K562 (cell line): ENCODE data around the gene MEF2D. TPM values are rescaled to one million over a fixed set of nuclear protein-coding genes. Genes with fewer than 3 reads are reported as not detected.
A peak's percentile ranks its signal among the peaks of the same experiment; 100 is the strongest.

ENCODE experiments used
- BCOR ChIP-seq: fragments of 450-650 bp; IDR thresholded peaks from 2 replicates; pipeline ENCODE4 v1.6.1; 2016
- CBFB ChIP-seq: sonication (generic); formaldehyde crosslinking; IDR thresholded peaks from 2 replicates; pipeline ENCODE4 v1.4.0; 2020; ENCODE audit warnings: mild to moderate bottlenecking, missing genetic modification reagents
- CBX3 ChIP-seq, 2 experiments: IDR thresholded peaks; 1 replicate in 1 of 2; 2 replicates in 1 of 2; pipeline ENCODE4 v1.6.1; 2012; ENCODE audit warnings: inconsistent platforms in 2 of 2, low read length in 2 of 2, borderline replicate concordance in 1 of 2, control low read depth in 1 of 2
- FUS ChIP-seq: fragments of 200-400 bp; formaldehyde crosslinking; optimal IDR thresholded peaks from 2 replicates; pipeline ENCODE3; 2017; ENCODE audit warnings: low read depth, low read length
- IRF1 ChIP-seq: sonication (generic); formaldehyde crosslinking; IDR thresholded peaks from 2 replicates; pipeline ENCODE4 v1.8.0; 2022; ENCODE audit warnings: missing genetic modification reagents, mild to moderate bottlenecking, borderline replicate concordance
- KDM1A ChIP-seq, 2 experiments: fragments of 450-650 bp; IDR thresholded peaks; 2 replicates each; pipeline ENCODE4 v1.6.1; 2016; ENCODE audit warnings: mild to moderate bottlenecking in 2 of 2
- MLLT1 ChIP-seq, 2 experiments: fragments of 450-650 bp; IDR thresholded peaks; 2 replicates each; pipeline ENCODE4 v1.6.1; 2016
- MLX ChIP-seq, 2 experiments: fragments of 450-650 bp in 1 of 2; sonication (generic) in 1 of 2; formaldehyde crosslinking; conservative IDR thresholded peaks; 2 replicates each; pipeline versions ENCODE4 v1.4.0 to v1.8.1; 2020 to 2022; ENCODE audit warnings: mild to moderate bottlenecking in 1 of 2, missing genetic modification reagents in 1 of 2
- PATZ1 ChIP-seq: fragments of 250-450 bp; sonication (Bioruptor Pico); IDR thresholded peaks from 2 replicates; pipeline ENCODE4 v1.5.0; 2020; ENCODE audit warnings: mild to moderate bottlenecking, borderline replicate concordance
- PREB ChIP-seq: sonication (generic); formaldehyde crosslinking; IDR thresholded peaks from 2 replicates; pipeline ENCODE4 v1.8.1; 2023; ENCODE audit warnings: mild to moderate bottlenecking, missing genetic modification reagents
- ZFX ChIP-seq: sonication (generic); formaldehyde crosslinking; IDR thresholded peaks from 2 replicates; pipeline ENCODE4 v1.8.0; 2022; ENCODE audit warnings: mild to moderate bottlenecking, missing genetic modification reagents, moderate library complexity
- ZNF76 ChIP-seq: fragments of 250-450 bp; sonication (Bioruptor Pico); IDR thresholded peaks from 2 replicates; pipeline ENCODE4 v1.4.0; 2020; ENCODE audit warnings: mild to moderate bottlenecking, moderate library complexity, borderline replicate concordance
- polyA plus RNA-seq, 8 experiments: library from polyadenylated mRNA; depleted of rRNA in 4 of 8; stranded (reverse) in 5 of 8; unstranded in 3 of 8; fragments of >200 nt; fragmentation: Nextera tagmentation in 2 of 8; fragmentation: Illumina TruSeq in 1 of 8; extraction: Ambion mirVana in 2 of 8; extraction: Trizol in 1 of 8; gene quantifications; 2 replicates each; pipeline versions ENCODE4 v1.2.1 to v1.2.3, GENCODE V29; 2011 to 2014; ENCODE audit warnings: inconsistent platforms in 1 of 8, missing spikeins in 1 of 8
- total RNA-seq, 7 experiments: library from RNA; depleted of rRNA in 6 of 7; stranded (reverse); fragments of >200 nt in 6 of 7; fragmentation: Illumina TruSeq in 2 of 7; extraction: Trizol in 2 of 7; gene quantifications; 2 replicates each; pipeline versions ENCODE4 v1.2.1 to v1.2.3, GENCODE V29; 2011 to 2021; ENCODE audit warnings: low replicate concordance in 1 of 7
- TF ChIP-seq, protein P1 (sequence below), 2 experiments: fragments of 450-650 bp; IDR thresholded peaks; 2 replicates each; pipeline ENCODE4 v1.6.1; 2018; ENCODE audit warnings: mild to moderate bottlenecking in 2 of 2, low read depth in 1 of 2; ENCODE audit not compliant: partially characterized antibody in 2 of 2
- TF ChIP-seq, protein P2 (sequence below): fragments of 250-450 bp; sonication (Bioruptor Pico); IDR thresholded peaks from 2 replicates; pipeline ENCODE4 v1.8.0; 2021; ENCODE audit warnings: borderline replicate concordance, mild to moderate bottlenecking, moderate library complexity; ENCODE audit not compliant: poor library complexity, severe bottlenecking

MEF2D gene
- total and polyA plus RNA-seq, 9 of the 15 experiments (the other 6 are each of a cell fraction or from before 2014, with no cell fraction given): 0.10 to 19.5 (median 2.6) TPM

GRCh38 chr1:156505679-156506298 lies 5.2 kb upstream of the MEF2D start (continued):
- TF ChIP-seq, protein P1, sequence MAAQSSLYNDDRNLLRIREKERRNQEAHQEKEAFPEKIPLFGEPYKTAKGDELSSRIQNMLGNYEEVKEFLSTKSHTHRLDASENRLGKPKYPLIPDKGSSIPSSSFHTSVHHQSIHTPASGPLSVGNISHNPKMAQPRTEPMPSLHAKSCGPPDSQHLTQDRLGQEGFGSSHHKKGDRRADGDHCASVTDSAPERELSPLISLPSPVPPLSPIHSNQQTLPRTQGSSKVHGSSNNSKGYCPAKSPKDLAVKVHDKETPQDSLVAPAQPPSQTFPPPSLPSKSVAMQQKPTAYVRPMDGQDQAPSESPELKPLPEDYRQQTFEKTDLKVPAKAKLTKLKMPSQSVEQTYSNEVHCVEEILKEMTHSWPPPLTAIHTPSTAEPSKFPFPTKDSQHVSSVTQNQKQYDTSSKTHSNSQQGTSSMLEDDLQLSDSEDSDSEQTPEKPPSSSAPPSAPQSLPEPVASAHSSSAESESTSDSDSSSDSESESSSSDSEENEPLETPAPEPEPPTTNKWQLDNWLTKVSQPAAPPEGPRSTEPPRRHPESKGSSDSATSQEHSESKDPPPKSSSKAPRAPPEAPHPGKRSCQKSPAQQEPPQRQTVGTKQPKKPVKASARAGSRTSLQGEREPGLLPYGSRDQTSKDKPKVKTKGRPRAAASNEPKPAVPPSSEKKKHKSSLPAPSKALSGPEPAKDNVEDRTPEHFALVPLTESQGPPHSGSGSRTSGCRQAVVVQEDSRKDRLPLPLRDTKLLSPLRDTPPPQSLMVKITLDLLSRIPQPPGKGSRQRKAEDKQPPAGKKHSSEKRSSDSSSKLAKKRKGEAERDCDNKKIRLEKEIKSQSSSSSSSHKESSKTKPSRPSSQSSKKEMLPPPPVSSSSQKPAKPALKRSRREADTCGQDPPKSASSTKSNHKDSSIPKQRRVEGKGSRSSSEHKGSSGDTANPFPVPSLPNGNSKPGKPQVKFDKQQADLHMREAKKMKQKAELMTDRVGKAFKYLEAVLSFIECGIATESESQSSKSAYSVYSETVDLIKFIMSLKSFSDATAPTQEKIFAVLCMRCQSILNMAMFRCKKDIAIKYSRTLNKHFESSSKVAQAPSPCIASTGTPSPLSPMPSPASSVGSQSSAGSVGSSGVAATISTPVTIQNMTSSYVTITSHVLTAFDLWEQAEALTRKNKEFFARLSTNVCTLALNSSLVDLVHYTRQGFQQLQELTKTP (IDR thresholded peaks at IDR 0.05; ENCODE audit: low read depth in 1 of 2, partially characterized antibody in 2 of 2): no peak
- TF ChIP-seq BCOR (peak; percentile 59), ZNF76 (no peak), PATZ1 (CRISPR knock-in tag) (no peak), MLLT1 (IDR thresholded peaks at IDR 0.05) (0 out of 4 replicates have a peak, but pooled peaks of 1 of the 2 experiments have one; percentile 6), FUS (no peak), IRF1 (0 out of 2 replicates have a peak, but pooled peaks have one; percentile 62), KDM1A (IDR thresholded peaks at IDR 0.05) (peak in 1 of 2 experiments; percentile 4; a peak in 2 of 4 replicates), CBFB (CRISPR knock-in tag) (0 out of 2 replicates have a peak, but pooled peaks have one; percentile 65), PREB (CRISPR knock-in tag) (no peak), MLX (CRISPR knock-in tag; conservative IDR thresholded peaks at IDR 0.05) (0 out of 4 replicates have a peak, but pooled peaks of 1 of the 2 experiments have one; percentile 2), ZFX (CRISPR knock-in tag) (0 out of 2 replicates have a peak, but pooled peaks have one; percentile 21), CBX3 (IDR thresholded peaks at IDR 0.05; ENCODE audit: borderline replicate concordance in 1 of 2, low read length in 2 of 2) (0 out of 3 replicates have a peak, but pooled peaks of 1 of the 2 experiments have one; percentile 6)
- TF ChIP-seq, protein P2, sequence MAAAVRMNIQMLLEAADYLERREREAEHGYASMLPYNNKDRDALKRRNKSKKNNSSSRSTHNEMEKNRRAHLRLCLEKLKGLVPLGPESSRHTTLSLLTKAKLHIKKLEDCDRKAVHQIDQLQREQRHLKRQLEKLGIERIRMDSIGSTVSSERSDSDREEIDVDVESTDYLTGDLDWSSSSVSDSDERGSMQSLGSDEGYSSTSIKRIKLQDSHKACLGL (CRISPR knock-in tag): no peak
